Stimulated activated CD8-positive, alpha-beta memory T cell treated with anti-CD3 and anti-CD28 coated beads, Interleukin-12 subunit alpha, Interleukin-12 subunit beta, amount 100 ng/mL, for 24 hours (primary cell): ENCODE results near the gene ENTPD2.
A peak's percentile ranks its signal among the peaks of the same experiment; 100 is the strongest.

Experiments
- DNase-seq: peaks from one replicate; pipeline ENCODE4 v3.0.0-alpha.2; 2020; ENCODE audit errors: extremely low read depth

Gene ENTPD2

DNA sequence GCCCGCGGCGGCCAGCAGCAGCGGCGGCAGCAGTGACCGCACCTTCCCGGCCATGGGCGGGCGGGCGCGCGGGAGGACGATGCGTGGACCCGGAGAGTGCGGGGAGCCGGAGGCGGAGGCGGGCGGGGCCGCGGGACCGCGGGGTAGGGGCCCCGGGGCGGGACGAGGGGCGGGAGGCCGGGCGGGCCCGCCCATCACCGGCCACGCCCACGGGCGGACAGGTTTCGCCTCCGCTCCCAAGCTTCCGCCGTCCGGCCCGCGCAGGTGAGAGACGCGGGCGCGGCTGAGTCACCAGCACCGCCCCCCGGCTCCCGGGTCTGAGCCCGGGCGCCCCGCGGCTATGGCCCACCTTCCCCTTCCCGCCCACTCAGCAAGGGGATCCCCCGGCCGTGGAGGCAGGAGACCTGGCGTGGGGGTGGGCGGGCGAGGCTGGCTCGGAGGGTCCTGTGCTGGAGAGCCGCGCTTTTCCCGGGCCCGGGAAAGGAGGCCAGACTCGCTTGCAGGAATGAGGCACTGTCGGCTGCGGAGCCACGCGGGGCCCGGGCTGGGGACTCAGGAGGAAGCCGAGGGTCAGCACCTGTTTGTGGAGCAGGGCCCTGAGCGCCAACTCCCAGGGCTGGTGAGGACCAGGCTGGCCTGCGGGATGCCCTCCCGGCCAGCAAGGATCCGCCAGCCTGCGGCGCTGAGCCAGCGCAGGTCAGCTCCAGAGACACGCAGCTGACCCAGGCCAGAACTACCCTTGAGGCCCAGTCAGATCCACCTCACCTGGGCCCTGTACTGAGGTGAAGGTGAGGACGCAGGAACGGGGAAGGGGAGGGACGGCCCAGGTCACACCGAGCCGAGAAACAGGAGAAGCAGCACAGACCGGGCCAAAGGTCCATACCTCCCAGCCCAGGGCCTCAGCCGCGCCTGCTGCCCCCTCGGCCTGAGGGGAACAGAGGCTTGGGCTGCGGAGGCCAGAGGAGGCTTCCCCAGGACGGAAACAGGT lies at the start of gene ENTPD2:
Gene ENTPD2, minus strand, starts transcription at position 118 of the 988 bp plus-strand sequence. Its CDS starts 64 bp downstream, at position 54.
- DNase-seq = no peak

DNA sequence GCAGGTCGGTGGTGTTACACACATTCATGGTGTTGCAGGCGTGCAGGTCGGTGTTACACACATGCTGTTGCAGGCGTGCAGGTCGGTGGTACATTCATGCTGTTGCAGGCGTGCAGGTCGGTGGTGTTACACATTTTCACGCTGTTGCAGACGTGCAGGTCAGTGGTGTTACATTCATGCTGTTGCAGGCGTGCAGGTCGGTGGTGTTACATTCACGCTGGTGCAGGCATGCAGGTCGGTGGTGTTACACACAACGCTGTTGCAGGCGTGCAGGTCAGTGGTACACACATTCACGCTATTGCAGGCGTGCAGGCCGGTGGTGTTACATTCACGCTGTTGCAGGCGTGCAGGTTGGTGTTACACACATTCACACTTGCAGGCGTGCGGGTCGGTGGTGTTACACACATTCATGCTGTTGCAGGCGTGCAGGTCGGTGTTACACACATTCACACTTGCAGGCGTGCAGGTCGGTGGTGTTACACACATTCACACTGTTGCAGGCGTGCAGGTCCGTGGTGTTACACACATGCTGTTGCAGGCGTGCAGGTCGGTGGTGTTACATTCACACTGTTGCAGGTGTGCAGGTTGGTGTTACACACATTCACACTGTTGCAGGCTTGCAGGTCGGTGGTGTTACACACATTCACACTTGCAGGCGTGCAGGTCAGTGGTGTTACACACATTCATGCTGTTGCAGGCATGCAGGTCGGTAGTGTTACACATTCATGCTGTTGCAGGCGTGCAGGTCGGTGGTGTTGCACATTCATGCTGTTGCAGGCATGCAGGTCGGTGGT lies 49.5 kb upstream of the ENTPD2 start:
- no peak for DNase-seq

DNA sequence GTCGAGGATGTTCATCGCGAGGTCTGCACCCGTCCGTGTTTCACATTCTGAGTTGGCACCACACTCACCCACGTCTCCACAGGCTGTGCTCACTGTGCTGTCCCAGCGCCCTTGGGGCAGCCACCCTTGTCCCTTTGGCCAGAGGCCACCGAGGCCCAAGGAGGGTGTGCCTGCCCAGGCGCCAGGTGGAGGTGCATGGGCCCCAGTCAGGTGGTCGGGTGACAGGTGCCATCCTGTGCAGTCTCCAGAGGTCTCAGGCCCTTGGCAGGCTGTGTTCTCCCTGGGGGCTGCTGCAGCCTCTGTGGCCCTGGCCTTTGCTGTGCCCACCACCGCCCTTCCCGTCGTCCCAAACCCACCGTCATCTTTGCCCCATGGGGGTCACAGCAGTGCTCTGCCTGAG lies 45.4 kb upstream of the ENTPD2 start:
- DNase-seq = no peak

DNA sequence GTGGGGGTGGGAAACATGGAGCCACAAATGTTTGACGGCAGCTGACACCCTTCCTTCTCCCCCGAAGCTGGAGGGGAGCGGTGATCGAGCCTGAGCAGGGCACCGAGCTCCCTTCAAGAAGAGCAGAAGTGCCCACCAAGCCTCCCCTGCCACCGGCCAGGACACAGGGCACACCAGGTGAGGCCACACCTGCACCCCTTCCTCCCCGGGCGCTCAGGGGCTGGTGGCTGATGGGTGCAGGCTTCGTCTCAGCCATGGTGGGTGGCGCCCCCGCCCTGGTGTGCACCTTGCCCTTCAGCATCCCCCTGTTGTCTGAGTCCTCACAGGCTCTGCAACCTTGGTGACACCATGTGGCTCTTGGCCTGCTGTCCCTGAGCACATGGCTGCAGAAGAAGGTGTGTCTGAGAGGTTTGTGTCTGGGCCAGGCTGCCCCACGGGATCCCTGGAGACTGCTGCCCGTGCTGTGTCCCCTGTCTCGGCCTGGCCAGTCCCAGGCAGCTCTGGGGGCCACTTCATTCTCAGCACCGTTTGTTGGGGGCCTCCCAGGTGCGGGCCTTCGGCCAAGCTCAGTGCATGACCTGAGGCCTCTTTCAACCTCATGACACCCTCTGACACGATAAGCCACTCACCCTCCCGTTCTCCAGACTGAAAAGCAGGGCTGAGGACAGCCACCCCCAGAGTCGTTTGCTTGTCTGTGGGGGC lies 44.1 kb upstream of the ENTPD2 start:
- no peak for DNase-seq

DNA sequence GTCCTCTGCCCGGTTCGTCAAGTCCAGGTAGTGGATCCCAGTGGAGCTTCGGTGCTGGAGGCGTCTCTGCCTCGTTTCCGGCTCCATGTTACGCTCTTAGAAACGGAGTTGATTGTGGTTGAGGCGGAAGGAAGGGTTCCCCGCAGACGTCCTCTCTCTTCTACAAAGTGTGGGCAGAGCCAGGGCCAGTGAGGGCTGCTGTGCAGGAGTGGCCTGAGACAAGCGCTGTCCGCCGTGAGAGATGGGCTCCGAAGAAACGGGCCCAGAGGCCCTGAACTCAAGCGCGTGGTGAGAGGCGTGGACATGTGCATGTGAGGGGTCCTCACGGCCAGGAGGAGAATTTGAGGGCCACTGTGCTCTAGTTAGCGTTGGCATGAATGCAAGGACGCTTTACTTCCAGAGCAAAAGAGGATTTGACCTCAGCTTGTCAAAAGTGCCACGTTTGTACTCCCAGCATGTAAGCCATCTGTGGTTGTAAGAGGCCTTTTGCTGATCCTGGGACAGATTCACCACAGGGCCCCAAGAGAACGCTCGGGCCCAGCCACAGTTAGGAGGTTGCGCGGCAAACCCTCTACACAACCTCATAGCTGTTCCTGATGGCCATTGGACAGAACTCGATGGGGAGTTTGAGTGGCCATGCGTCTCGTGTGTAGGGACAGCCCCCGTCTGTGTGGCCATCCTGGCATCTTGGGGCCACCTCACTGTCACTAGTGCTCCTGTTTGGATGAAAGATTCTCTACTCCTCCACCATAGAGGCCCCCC lies 43.1 kb upstream of the ENTPD2 start:
- no peak for DNase-seq

DNA sequence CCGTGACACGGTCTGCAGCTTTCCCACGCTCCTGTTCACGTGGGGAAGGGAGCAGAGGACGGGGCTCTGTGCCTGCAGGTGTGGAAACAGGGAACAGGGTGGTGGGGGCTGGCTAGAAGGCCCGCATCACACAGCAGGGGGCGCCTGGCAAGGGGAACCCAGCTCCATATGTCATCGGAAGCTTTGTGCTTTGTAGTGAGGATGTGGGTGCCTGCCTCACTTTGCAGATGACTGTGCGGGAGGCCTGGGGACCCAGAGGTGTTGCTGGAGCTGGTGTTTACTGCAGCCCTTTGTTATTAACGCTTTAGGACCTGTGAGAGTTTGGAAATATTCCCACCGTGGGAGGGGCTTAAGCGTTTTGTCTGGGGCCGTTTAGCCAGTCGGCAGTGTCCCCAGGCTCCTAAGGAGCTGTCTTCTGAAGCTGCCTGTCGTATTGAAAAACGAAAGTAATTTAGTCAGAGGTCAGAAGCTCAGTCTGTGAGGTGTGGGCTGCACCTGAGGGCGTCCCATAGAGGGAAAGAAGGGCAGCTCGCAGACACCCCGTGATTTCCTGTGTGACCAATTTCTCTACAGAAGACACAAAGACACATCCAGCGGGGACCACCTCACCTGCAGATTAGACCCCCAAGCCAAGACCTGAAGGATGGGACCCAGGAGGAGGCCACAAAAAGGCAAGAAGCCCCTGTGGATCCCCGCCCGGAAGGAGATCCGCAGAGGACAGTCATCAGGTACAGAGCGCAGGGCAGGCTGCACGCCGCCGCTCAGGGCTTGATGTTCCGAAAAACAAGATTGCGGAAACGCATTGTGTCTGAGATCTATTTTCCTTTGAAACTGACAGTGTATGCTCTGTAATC lies 42.0 kb upstream of the ENTPD2 start:
- peak; percentile 64 for DNase-seq

DNA sequence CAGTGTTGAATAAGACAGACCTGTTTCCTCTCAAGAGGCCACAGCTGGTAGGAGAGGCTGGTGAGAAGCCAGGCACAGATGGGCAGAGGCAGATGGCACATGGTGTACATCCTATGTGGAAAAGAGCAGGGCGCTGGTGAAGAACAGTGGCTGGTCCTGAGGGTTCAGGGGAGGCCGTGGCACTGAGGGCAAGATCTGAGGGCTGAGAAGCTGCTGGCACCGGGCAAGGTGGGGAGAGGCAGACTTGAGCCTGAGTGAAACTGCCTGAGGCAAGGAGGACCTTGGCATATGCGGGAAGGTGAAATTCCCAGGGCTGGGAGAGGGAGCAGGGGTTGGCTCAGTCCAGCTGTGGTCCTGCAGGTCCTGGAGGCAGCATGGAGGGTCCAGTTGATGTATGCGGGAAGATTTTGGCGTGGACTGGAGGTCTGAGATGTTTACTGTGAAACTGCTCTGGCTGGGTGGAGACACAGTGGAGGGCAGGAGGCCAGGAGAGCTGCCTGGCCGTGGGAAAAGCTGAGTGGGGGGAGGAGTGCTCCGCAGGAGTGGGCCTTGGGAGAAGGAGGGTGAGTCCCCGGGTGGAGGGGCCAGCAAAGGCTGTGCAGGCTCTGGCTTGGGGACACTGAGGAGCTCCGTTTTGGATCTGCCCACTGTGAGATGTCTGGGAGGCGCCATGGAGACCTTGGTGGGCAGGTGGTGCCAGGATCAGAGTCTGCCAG lies 35.5 kb upstream of the ENTPD2 start:
- DNase-seq = no peak

DNA sequence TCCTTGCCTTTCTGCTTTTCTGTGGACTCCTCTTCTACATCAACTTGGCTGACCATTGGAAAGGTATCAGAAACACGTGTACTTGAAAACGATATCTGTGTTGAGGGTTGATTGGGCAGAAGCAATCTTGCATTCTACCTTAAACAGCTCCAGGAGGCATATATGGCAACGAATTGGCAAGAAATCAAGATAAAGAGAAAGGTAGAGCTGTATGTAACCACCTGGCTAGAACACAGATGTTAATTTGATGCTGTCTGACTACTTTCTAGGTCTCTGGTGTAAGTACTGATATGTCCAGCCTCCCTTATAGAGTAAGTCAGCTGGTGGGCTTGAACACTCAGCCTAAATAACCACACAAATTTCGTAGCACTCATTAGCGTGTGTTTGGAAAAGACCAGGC lies 34.3 kb upstream of the ENTPD2 start:
- no peak for DNase-seq

DNA sequence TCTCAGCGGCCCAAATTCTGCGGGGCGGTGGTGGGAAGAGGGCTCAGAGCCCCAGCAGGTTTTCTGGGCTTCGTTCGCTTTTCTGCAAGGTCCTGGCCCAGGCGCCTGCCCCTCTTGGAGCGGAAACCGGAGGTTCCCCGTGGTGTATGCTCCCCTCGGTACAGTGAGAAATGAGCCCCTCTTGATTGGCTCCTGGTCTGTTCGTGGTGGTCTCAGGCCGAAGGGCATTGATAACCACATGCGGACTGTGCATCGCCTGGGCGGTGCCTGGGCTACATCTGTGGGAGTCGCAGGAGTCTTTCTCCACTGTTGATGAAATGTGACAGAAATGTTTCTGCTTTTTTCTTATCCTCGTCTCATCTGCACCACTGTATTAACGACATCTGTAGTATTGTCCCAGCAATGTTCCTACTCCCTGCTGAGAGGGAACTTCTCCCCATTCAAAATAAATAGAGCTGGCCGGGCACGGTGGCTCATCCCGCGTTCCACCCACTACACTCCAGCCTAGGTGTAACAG lies 33.6 kb upstream of the ENTPD2 start:
- no peak for DNase-seq

DNA sequence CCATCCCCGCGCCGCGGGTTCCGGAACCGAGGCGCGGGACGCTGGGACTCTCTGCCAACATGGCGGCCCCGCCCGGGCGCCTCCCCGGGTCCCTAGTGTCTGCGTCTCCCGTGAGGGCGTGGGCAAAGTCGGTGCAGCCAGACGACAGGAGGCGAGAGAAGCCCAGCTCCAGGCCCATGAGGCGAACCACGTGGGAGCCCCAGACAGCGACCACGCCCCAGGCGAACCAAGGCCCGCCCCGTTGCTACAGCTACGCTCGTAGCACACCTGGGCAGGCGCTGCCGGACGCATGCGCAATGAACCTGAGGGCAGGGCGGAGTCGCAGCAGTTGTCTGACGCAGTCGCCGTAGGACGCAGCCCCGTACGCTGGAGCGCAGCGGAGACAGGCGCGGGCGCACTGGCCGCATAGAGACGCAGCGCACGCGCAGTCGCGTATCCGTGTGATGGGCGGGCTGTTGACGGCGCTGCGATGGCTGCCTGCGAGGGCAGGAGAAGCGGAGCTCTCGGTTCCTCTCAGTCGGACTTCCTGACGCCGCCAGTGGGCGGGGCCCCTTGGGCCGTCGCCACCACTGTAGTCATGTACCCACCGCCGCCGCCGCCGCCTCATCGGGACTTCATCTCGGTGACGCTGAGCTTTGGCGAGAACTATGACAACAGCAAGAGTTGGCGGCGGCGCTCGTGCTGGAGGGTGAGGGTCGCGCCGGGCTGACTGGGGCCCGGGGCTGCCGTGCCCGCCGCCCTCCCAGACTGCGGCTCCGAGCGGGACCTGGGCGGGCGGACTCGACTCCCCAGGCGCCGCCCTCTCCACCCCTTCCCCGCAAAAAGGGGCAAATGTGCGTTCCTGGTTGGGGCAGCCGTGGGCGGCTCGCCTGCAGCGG lies 32.9 kb upstream of the ENTPD2 start, which contains the start of gene MAN1B1:
Gene MAN1B1, plus strand, starts transcription at position 455 of the 878 bp plus-strand sequence. Its CDS starts 15 bp downstream, at position 470.
- DNase-seq = peak; percentile 99

DNA sequence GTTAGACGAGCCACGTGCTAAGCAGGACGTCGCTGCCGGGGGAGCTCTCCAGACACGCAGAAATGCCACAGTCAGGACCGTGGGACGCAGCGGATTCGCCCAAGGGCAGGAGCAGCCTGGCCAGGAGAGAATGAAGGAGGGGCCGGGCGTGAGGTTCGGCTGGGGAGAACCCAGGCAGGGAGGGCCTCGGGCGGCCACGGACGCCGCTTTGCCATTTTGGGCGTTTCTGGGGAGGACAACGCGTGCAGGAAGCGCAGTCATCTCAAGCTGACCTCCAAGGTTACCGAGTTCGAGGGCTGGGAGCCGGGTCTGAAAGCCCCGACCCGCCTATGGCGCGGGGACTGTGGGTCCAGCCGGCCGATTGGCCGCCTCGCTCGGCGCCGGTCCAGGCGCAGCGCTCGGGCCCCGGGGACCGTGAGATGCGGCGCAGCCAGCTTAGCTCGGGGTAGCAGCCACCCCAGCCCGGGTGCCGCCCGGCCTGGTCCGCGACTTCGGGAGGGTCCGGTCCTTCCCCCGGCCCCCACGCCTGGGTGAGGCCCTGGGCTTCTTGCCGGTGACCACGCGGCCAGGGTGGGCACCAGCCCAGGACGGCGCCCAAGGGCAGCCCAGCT lies 32.2 kb upstream of the ENTPD2 start:
- DNase-seq = no peak

DNA sequence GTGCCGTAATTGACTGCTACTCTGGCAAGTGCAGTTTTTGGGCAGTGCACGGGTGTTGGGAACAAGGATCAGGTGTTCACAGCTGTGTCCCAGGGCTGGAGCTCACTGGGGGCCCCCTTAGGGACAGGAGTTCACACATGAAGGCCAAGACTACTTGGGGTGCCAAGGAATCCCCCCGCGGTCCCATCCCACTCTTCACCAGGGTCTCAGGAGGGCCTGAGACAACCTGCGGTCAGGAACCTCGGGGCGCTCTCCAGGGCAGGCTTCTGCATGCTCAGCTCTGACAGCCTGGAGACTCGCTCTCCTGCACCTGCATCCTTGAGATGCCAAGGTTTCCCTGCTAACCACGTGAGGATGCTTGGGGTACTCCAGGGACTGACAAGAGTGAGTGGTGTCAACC lies 30.7 kb upstream of the ENTPD2 start:
- no peak for DNase-seq

DNA sequence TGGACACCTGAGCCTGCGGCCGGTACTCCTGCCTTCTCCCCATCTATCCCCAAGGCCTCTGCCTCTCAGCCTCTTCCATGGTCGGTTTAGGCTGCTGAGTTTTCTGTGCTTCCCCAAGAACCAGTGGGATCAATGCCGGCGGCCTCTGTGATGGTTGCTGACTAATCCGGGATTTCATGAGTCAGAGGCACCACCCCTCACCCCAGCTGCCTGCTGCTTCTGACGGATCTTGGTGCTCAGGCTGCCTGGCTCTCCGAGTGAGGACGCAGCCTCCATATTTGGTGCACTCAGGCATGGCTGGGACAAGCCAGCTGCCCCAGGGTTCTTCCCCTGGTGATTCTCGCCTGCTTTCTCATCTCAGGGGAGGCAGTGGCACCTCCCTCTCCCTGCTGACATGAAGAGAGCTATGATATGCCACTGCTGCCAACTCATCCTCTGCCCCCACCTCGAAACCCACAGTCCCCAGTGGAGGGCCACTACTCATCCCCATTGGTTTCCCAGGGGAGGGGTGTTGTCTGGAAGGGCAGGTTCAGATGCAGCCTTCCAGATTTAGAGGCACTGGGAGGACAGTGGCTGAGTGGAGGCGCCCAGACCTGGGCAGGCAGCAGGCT lies 29.6 kb upstream of the ENTPD2 start:
- DNase-seq = no peak

DNA sequence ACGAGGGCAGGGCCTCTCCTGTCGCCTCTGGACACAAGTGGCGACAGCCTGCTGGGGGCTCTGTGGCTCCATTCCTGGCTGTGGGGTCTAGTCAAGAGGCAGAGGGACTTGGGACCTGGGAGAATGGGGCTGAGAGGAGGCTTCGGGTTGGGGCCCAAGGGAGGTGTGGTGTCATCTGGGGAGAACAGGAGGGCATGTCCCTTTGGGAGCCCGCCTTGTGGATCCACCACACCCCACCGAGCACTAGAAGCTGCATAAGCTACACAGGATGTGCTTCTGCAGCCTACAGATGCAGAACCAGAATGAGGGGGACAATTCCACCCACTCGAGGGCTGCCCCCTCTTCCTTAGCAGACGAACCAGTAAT lies 29.0 kb upstream of the ENTPD2 start:
- DNase-seq = no peak

DNA sequence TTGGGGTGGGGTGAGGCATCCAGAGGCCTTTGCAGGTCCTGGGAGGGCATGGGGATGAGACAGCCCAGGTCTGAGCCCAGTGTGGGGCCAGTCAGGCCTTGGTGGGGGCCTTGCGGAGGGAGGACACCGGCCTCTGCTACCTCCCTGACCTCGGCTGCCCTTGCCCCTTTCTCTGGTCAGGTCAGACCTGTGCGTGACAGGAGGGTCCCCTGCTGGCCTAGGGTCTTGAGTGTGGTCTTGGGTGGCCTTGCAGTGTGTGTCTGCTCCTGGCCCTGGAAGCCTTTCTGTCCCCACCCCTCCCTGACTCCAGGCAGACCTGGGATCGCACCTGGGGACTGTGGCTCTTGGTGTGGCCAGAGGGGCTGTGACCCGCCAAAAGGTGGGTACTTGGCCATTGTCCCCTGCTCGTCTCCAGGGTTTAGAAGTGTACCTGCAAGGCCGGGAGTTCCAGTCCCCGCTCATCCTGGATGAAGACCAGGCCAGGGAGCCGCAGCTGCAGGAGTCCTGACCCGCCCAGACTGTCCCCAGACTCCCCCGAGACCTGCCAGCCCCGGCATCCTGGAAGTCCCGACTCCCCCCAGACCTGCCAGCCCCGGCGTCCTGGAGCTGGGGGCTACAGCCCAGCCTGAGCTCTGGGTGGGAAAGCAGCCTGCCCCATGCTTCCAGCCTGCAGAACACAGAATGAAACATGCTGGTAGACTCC lies 28.5 kb upstream of the ENTPD2 start:
- DNase-seq = no peak

DNA sequence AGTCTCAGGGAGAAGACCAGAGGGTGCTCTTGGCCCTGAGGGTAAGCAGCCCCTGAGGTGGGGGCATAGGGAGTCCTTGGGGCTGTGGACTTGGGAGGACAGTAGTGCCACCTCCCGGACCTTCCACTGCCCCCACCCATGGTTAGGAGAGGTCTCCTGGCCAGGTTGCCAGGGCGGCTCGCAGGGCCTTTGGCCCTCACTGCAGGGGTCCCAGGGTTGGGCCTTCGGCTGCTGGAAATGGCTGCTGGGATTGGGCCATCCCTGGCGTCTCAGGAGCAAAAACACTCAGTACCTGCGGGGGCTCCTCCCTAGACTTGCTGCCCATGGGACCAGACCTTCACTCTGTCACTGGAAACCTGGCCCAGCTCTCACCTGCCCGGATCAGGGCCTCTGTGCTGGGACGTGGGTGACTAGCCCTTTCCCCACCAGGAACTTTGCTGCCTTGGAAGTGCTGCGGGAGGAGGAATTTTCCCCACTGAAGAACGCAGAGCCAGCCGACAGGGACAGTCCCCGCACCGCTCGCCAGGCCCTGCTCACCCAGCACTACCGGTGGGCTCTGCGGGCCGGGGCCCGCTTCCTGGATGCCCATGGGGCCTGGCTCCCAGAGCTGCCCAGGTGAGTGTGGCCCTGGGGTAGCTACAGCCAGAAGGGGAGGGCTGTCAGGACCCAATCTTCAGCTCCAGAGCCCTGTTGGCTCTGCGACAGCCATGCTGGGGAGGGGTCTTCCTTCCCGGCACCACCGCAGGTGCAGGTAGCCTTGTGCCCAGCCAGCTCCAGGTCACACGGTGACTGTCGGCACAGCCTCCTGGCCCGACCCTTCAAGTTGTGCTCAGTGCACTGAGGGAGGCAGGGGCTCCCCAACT lies 26.6 kb upstream of the ENTPD2 start:
- DNase-seq = no peak
